GM19240 (cell line): ENCODE data around the gene SEC23A.
"Not testable (repeated sequence)": the region's sequence is repeated elsewhere in the genome, so short reads cannot be mapped to it uniquely, and the experiment has no call there.

Experiments used
- DNase-seq: peaks from one replicate; pipeline ENCODE4 v3.0.0; 2011; ENCODE audit warnings: low spot score; ENCODE audit not compliant: insufficient read length

SEC23A gene

DNA sequence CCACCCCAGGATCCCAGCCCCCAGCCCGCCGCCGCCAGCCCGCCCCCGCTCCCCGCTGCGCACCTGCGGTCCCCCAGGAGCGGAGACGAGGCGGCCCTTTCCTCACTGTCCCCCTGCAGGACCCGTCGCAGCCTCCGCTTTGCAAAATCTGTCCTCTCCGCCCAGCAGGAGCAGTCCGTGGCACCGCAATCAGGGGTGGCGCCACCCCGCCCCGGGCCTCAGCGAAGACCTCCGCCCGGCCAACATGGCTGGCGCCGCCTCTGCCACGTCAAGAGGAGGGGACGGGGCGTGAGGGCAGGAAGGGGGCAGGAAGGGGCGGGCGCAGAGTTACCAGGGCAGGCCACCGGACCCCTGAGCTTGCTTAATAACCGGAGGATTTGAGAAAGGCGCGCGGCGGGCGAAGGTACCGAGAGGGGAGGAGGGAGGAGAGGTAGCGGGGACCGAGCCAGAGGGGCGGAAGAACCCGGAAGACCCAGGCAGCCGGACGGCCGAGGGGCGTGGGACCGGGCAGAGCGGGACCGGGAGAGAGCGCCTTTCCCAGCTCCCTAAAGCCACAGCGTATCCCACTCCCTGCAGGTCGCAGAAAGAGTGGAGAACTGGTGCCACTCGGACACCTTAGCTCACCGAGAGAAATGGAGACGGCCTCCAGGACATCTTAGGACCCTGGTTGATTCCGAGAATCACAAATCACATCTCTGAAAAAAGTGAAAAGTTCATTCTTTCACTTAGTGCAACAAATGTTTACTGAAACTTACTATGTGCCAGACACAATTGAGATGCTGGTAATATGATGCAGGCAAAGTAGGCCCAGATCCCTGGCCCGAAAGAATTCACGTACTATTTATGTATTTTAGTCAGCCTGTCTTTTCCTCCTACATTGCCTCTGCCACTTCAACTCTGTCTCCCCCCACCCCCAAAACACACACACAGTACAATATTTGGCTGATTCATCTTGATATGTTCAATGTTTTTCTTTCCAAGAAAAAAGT, at the start of gene SEC23A:
Gene SEC23A (minus strand): TSS at position 267 of the 989 bp plus-strand sequence. CDS start 7,117 bp downstream, outside the sequence.
- no peak for DNase-seq

DNA sequence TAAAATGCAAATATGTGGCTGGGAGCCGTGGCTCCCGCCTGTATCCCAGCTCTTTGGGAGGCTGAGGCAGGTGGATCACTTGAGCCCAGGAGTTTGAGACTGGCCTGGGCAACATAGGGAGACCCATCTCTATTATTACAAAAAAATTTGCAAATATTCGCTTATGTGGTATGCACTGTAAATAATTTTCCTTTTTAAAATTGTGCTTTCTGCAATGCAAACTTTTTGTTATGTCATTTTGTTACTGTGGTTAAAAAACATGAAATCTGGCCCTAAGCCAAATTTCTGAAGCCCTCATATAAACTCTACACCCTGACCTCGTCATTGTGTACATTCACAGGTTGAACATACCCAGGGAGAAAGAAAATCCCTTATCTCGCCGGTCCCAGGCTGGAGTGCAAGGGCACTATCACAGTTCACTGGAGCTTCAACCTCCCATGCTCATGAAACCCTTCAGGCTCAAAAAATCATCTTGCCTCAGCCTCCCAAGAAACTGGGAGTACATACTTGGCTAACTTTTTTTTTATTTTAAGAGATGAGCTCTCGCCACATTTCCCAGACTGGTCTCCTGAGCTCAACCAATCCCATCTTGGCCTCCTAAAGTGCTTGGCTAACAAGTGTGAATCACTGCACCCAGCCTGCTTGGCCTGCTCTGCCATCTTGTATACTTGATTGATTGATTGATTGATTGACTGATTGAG, 42.4 kb upstream of the SEC23A start:
- no peak for DNase-seq

DNA sequence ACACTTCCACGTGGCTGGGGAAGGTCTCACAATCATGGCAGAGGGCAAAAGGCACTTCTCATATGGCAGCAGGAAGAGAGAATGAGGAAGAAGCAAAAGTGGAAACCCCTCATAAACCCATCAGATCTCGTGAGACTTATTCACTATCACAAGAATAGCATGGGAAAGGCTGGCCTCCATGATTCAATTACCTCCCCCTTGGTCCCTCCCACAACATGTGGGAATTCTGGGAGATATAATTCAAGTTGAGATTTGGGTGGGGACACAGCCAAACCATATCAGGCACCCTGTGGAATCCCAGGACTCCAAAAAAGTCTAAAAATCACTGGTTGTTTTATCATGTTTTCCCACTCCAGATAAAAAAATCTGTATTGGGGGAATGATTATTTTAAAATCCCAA, 40.2 kb upstream of the SEC23A start:
- DNase-seq, result not testable (repeated sequence)

DNA sequence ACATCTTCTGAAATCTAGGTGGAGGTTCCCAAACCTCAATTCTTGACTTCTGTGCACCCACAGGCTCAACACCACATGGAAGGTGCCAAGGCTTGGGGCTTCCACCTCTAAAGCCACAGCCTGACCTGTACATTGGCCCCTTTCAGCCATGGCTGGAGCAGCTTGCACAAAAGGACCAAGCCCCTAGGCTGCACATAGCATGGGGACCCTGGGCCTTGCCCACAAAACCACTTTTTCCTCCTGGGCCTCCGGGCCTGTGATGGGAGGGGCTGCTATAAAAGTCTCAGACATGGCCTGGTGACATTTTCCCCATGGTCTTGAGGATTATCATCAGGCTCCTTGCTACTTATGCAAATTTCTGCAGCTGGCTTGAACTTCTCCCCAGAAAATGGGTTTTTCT, 38.6 kb upstream of the SEC23A start:
- DNase-seq, result not testable (repeated sequence)

DNA sequence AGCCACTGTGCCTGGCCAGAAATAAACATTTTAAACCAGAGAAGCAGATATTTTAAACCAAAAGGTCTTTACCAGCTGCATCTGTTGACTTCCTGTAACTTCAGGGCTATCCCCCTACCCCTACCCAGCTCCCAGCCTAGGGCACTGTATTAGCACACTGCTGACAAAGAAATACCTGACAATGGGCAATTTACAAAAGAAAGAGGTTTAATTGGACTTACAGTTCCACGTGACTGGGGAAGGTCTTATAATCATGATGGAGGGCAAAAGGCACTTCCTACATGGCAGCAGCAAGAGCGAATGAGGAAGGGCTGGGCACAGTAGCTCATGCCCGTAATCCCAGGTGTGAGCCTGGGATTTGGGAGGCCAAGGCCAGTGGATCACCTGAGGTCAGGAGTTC, 37.1 kb upstream of the SEC23A start:
- no peak for DNase-seq

DNA sequence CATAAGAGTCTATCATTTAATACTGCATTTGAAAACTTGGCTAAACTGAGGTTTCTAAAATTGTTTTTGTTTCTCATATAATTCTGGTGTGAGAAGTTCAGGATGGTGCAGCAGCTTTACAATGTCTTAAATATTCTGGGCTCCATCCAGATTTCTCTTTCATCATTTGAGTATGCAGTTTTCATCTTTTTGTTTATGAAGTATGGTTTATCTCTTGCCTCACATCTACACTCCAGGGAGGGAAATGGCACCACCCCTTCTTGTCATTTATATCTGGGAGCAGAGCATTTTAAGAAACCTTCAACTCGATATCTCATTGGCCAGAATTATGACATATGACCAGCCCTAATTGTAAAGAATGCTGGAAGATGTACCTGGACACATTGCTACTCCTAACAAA, 35.4 kb upstream of the SEC23A start:
- DNase-seq, result no peak

DNA sequence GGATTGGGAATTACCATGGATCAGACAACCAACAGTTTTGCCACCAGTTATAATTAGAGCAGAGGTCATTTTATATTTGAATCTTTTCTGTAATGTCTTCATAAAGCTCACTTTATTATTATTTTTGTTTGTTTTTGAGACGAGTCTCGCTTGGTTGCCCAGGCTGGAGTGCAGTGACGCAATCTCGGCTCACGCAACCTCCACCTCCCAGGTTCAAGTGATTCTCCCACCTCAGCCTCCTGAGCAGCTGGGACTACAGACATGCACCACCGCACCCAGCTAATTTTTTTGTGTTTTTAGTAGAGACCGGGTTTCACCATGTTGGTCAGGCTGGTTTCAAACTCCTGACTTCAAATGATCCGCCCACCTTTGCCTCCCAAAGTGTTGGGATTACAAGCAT, 34.8 kb upstream of the SEC23A start:
- DNase-seq, result not testable (repeated sequence)

DNA sequence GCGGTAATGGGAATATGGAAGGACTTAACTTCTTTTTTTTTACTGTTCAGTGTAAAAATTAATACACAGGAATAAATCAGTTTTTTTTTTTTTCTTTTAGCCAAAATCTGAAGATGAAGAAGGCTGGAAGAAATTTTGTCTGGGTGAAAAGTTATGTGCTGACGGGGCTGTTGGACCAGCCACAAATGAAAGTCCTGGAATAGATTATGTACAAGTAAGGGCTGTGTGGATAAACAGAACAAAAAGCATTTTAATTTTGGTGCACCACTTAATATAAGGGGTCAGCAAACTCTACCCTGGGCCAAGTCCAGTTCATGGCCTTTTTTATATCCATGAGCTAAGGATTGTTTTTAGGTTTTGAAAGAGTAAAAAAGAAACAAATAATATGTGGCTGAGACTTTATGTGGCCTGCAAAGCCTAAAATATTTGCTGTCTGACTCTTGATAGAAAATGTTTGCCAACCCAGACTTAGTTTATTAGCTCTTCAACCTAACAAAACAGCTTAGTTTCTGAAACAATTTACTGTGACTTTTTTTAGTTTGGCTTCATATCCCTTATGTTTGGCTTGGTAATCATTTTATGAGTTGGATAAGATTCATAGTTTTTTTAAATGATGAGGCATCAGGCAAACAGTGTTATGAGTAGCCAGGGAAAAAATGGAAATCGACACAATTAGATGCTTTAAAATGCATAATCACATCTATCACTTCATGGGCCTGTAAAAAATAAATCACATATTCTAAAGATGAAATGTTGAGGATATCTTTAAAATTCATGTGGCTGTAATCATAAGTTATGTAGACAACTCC, 19.5 kb upstream of the SEC23A start:
- no peak for DNase-seq

DNA sequence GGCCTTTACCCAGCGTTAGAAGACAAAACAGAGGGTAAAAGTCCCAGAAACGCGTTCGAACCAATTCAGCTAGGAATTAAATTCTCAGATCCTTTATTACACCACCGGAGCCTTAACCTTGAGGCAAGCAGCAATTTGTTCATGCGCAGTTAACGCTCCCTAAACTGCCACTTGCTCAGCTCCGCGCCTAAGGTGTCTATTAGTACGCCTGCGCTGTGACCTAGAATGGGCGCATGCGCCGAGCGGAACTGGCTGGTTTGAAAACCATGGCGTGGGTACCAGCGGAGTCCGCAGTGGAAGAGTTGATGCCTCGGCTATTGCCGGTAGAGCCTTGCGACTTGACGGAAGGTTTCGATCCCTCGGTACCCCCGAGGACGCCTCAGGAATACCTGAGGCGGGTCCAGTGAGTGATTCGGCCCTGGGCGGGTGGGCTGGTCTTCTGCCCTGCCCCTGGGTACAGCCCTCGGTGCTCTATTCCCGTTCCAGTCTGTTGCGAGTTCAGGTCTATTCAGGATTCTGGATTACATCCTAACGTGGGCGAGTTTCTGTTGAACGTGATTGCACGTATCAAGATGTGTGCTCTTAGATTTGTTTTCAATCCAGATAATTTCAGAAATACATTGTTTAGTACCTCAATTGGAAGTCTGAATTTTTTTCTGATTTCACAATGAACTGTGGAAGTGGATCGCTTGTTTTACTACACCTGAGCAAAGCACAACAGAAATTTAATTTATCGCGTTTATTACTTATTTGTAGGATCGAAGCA, 11.2 kb upstream of the SEC23A start, which contains the start of gene GEMIN2:
Gene GEMIN2 (plus strand): TSS at position 251 of the 766 bp plus-strand sequence. CDS start 16 bp downstream, at position 267.
- peak; percentile 63 for DNase-seq

DNA sequence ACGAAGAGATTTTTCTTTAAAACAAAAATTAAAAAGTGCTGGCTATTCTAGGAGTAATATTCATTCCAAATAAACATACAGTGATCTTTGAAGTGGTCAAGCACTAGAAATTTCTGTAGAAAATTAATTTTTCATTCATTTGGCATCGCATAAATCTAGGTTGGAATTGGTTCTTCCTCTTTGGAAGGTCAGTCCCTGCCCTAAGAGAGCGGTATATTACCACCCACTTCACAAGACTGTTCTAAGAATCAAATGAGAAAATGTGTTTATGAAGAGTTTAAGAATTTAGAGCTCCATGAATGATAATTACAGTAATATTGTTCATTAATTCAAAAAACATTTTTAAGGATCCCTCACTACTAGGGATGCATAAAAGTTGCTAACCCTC, 10.6 kb upstream of the SEC23A start:
- no peak for DNase-seq

DNA sequence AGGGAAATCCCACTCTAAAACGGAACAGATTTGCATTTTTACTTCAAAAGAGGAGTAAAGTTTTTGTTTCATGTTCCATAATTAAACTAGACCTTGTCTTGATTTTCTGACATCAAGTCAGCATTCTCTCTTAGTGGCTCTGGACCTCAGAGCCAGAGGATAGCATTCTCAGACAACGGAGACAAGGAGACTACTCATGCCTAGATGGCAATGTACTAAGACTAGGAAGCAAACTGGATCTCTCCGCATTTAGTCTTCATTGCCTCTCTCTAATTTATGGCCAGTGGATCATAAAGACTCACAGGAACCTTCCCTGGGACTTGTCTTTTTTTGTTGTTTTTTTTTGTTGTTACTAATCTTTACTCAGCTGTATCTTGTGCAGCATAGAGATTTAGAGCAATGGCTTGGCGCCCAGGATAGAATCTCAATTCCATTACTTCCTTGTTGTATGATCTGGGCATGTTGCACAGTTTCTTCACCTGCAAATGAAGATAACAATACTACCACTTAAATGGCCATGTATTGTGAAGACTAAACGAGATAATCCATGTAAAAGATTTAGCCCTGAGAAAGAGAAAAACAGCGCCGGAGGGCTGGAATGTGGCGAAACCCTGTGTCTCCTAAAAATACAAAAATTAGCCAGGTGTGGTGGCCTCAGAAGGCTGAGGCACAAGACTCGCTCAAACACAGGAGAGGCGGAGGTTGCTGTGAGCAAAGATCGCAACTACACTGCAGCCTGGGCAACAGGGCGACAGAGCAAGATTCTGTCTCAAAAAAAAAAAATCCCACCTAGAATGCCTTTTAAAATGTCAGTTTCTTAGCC, 7.1 kb upstream of the SEC23A start:
- no peak for DNase-seq

DNA sequence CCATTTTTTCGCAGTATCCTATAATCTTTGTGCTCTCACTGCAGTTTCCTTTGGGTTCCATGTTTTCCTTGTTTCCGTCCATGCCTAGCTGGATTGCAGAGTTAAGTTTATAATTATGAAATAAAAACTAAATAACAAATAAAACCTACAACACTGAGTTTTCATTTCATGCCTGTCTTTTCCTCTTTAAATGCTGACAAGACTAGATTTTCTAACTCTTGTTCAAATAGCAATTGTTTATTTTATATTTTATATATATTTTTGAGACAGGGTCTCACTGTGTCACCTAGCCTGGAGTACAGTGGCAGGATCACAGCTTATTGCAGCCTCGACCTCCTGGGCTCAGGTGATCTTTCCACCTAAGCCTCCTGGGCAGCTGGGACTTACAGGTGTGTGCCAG, 5.8 kb upstream of the SEC23A start:
- no peak for DNase-seq

DNA sequence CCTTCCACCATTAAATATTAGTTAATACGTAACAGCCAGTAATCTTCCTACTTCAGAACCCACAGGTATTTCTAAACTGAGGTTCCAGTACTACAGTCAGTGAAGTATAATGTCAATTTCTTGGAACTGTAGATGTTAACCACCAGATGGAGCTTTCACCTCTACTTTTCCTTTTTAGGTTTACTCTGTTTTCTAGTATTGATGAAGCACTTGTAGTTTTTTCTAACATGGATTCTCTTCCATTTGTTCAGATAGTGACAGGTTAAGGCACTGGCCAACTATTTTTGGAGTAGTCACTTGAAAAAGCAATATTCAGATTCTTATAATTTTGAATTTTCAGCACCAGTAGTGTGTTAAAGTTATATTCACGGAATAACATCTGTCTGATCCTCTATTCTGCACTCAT, 4.6 kb upstream of the SEC23A start:
- no peak for DNase-seq

DNA sequence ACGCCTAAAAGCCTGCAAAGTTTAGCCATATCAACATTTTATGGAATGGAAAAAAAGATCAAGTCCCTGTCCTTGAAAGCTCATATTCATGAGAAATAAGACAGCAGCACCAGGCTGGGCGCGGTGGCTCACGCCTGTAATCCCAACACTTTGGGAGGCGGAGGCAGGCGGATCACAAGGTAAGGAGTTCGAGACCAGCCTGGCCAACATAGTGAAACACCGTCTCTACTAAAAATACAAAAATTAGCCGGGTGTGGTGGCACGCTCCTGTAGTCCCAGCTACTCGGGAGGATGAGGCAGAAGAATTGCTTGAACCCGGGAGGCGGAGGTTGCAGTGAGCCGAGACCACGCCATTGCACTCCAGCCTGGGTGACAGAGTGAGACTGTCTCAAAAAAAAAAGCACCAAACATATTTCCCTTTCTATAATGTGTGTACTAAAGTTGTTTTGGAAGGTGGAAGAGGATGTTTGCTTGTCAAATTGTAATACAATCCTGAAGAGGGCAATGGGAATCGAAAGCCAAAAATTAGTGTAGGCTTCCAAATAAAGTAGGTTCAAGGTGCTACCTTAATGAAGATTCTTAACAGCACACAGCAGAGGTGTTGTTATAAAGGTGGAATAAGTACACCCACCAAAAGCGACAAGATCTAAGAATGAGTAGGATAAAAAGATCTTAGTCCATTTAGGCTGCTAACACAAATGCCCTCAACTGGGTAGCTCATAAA, 1.2 kb upstream of the SEC23A start:
- not testable (repeated sequence) for DNase-seq

DNA sequence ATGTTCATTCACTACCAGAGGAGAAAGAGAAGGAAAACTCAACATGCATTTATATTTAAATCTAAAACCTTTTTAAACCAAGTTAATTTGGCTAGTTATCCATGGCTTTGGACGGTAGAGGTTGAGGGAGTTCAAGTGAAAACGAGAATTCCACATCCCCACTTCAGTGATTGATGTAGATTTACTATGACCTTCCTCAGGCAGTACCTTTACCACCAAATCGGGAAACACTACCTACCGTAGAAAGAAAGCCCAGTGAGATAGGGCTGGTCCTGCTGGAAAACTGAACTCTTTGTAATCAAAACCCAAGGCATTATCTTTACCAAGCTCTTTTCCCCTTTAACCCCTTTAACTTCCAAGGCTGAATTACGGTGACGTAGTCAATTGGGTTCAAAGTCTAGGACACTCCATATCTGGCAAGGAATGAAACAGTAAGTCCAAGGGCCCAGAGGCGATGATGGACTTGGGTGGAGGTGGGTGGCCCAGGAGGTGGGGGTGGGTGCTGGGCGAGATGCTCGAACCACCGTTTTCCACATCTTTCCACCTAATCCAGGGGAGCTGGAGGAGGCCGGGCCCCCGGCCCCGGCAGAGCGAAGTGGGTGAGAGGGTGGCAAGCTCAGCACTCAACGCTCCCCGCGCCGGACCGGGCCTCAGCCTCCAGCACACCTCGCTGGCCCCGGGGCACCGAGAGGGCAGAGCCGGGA, 618 bp downstream of the SEC23A start:
- DNase-seq, result no peak

DNA sequence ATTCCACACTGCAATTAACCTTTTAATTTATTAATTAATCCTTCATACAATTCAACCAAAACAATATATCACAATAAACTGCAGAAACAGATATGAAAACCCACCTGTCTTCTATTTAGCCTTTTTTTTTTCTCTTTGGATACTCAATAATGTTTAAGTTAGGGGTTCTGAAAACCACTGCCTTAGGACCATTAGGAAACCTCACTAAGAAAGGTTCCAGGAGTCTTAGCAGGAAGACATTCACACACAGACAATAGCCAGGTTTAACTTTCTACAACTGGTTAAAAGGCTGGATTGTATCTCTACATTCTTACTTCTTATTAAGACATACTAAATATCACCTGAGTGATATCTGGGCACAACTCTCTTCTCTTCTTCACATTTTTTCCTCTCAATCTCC, 3.3 kb downstream of the SEC23A start:
- DNase-seq, result no peak

DNA sequence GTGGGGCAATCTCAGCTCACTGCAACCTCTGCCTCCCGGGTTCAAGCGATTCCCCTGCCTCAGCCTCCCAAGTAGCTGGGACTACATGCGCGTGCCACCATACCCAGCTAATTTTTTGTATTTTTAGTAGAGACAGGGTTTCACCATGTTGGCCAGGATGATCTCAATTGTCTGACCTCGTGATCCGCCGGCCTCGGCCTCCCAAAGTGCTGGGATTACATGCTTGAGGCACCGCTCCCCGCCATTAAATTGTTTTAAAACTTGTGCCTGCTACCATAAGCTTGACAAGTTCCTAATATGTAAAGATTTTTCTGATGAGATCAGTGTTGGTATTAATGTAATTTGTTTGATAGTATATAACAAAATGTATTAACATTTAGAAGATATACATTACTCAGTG, 3.8 kb downstream of the SEC23A start:
- not testable (repeated sequence) for DNase-seq

DNA sequence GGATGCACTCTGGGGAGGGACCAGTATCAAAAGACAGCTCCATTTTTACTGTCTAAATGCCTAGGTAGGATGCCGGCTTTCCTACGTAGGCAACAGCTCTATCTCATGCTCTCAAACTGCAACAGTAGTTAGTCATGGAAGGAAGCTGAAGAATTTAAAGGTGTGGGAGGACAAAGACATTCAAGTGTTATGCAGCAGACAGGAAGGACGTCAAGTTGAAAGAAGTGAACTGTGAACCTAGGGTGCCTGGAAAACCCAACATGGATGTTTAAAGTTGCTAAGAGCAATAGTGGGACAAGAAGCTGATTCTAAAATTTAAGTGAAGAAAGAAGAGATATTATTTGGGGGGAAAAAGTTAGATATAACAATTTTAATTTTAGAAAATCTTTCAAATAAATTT, 5.9 kb downstream of the SEC23A start:
- no peak for DNase-seq

DNA sequence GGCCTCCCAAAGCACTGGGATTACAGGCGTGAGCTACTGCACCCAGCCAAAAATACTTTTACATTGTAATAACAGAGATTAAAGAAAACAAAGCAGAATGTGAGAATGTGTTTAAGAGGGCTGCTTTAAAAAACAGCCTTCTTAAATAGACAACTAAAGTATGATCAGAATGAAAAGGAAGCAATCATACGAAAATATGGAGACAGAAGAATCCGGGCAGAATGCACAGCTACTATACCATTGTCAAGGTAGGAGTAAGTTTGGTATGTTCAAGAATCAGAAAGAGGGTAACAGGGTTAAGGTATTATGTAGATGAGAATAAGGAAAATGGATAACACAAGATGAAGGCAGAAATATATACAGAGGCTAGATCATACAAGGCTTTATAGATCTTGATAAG, 8.5 kb downstream of the SEC23A start:
- DNase-seq, result no peak
